Stimulated activated naive CD8-positive, alpha-beta T cell treated with anti-CD3 and anti-CD28 coated beads, Interleukin-15, Interleukin-2, amounts not matched to agents 100 ng/mL and 50 ng/mL, for 24 hours (primary cell): ENCODE data around the gene PRCP.

Experiments
- H3K27ac Mint-ChIP-seq: one replicate; pipeline ENCODE4 v1.8.0; 2021; ENCODE audit warnings: mild to moderate bottlenecking, mixed read lengths
- H3K27me3 Mint-ChIP-seq: one replicate; pipeline ENCODE4 v1.8.0; 2021; ENCODE audit warnings: mixed read lengths
- H3K36me3 Mint-ChIP-seq: one replicate; pipeline ENCODE4 v1.8.0; 2021; ENCODE audit warnings: low read depth, mixed read lengths
- H3K4me1 Mint-ChIP-seq: one replicate; pipeline ENCODE4 v1.8.0; 2021; ENCODE audit warnings: low read depth, mixed read lengths
- H3K4me3 Mint-ChIP-seq: one replicate; pipeline ENCODE4 v1.8.0; 2021; ENCODE audit warnings: mild to moderate bottlenecking, mixed read lengths
- H3K9me3 Mint-ChIP-seq: one replicate; pipeline ENCODE4 v1.8.0; 2021; ENCODE audit warnings: mixed read lengths

Gene PRCP

GRCh38 chr11:82842019-82842418 is 58.2 kb downstream of the PRCP start:
- Mint-ChIP-seq H3K4me1 (no peaks in the 10 kb centered on the region), H3K9me3 (no peaks in the 10 kb centered on the region), H3K4me3 (no peak overlapping the region), H3K27me3 (no peaks in the 10 kb centered on the region), H3K36me3 (peaks cover 37% of the 10 kb centered on the region), H3K27ac (no peak overlapping the region)

GRCh38 chr11:82837650-82838049 is 62.6 kb downstream of the PRCP start:
- Mint-ChIP-seq H3K27me3 (no peaks in the 10 kb centered on the region), H3K27ac (no peak overlapping the region), H3K4me3 (no peak overlapping the region), H3K9me3 (no peaks in the 10 kb centered on the region), H3K36me3 (peaks cover 63% of the 10 kb centered on the region), H3K4me1 (no peaks in the 10 kb centered on the region)

- H3K27ac Mint-ChIP-seq, result no peak overlapping the region
- no peaks in the 10 kb centered on the region for H3K4me1 Mint-ChIP-seq
- peaks cover 60% of the 10 kb centered on the region for H3K36me3 Mint-ChIP-seq
- H3K27me3 Mint-ChIP-seq, result no peaks in the 10 kb centered on the region
- H3K9me3 Mint-ChIP-seq, result no peaks in the 10 kb centered on the region
- H3K4me3 Mint-ChIP-seq, result no peak overlapping the region
Measured at GRCh38 chr11:82832983-82833382, 67.2 kb downstream of the PRCP start.

DNA sequence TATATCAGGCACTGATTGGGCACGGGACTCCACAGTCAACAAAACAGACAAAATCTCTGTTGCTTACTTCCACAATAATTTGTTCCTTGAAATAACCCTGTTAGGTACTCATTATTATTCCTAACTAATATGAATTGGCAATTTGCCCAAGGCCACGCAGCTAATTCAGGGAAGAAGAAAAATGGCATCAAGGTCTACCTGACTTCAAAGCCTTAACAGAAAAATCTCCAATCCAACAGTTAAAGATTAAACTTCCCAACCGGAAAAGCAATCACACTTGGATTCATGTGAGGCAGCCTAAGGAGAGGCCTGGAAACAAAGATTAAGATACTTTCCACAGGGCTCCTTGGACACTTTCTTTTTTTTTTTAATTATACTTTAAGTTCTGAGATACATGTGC is 68.9 kb downstream of the PRCP start:
- H3K36me3 Mint-ChIP-seq, result peaks cover 46% of the 10 kb centered on the region
- no peak overlapping the region for H3K4me3 Mint-ChIP-seq
- no peak overlapping the region for H3K27ac Mint-ChIP-seq
- H3K4me1 Mint-ChIP-seq, result no peaks in the 10 kb centered on the region
- no peaks in the 10 kb centered on the region for H3K27me3 Mint-ChIP-seq
- H3K9me3 Mint-ChIP-seq, result no peaks in the 10 kb centered on the region

DNA sequence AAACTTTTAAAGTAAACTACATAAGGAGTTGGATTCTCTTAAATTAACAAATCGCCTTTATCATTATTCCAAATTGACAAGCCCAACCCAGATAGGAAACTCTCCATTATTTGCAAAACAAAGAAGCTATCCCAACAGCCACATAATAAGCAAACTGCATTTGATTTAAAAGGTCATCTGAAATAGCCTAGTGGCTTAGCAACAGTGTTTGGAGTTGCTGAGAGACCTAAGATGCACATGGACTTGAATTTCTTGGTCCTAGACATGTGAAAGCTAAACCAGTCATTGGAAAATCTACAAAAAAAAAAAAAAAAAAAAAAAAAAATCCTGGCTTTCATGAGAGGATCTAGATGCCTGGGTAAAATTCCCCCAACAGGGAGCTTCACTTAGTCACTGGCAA is 69.5 kb downstream of the PRCP start:
- no peak overlapping the region for H3K27ac Mint-ChIP-seq
- no peak overlapping the region for H3K4me3 Mint-ChIP-seq
- no peaks in the 10 kb centered on the region for H3K9me3 Mint-ChIP-seq
- H3K27me3 Mint-ChIP-seq, result no peaks in the 10 kb centered on the region
- no peaks in the 10 kb centered on the region for H3K4me1 Mint-ChIP-seq
- H3K36me3 Mint-ChIP-seq, result peaks cover 42% of the 10 kb centered on the region

DNA sequence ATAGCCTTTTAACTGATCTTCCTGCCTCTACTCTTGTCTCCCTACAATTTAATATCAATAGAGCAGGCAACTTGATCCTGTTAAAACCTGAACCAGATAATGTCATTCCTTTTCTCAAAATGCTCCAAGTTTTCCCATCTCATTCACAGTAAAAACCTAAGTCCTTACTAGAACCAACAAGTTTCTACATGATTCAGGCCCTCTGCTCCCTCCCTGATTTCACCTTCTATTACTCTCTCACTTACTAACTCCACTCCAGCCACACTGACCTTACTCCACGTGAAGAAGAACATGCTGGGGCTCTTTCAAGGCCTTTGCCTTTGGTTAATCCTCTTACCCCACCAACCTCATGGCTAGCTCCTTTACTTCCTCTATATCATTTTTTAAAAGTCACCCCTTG is 71.1 kb downstream of the PRCP start:
- peaks cover 43% of the 10 kb centered on the region for H3K36me3 Mint-ChIP-seq
- H3K27me3 Mint-ChIP-seq, result no peaks in the 10 kb centered on the region
- no peak overlapping the region for H3K27ac Mint-ChIP-seq
- H3K4me3 Mint-ChIP-seq, result no peak overlapping the region
- no peaks in the 10 kb centered on the region for H3K4me1 Mint-ChIP-seq
- no peaks in the 10 kb centered on the region for H3K9me3 Mint-ChIP-seq

- Mint-ChIP-seq H3K36me3 (peaks cover 41% of the 10 kb centered on the region), H3K27ac (no peak overlapping the region), H3K4me3 (no peak overlapping the region), H3K9me3 (no peaks in the 10 kb centered on the region), H3K27me3 (no peaks in the 10 kb centered on the region), H3K4me1 (no peaks in the 10 kb centered on the region)
Measured at GRCh38 chr11:82828472-82828871, 71.8 kb downstream of the PRCP start.

- Mint-ChIP-seq H3K27ac (no peak overlapping the region), H3K9me3 (no peaks in the 10 kb centered on the region), H3K4me3 (no peak overlapping the region), H3K27me3 (no peaks in the 10 kb centered on the region), H3K4me1 (no peaks in the 10 kb centered on the region), H3K36me3 (peaks cover 30% of the 10 kb centered on the region)
Measured at GRCh38 chr11:82826526-82826925, 73.7 kb downstream of the PRCP start.

DNA sequence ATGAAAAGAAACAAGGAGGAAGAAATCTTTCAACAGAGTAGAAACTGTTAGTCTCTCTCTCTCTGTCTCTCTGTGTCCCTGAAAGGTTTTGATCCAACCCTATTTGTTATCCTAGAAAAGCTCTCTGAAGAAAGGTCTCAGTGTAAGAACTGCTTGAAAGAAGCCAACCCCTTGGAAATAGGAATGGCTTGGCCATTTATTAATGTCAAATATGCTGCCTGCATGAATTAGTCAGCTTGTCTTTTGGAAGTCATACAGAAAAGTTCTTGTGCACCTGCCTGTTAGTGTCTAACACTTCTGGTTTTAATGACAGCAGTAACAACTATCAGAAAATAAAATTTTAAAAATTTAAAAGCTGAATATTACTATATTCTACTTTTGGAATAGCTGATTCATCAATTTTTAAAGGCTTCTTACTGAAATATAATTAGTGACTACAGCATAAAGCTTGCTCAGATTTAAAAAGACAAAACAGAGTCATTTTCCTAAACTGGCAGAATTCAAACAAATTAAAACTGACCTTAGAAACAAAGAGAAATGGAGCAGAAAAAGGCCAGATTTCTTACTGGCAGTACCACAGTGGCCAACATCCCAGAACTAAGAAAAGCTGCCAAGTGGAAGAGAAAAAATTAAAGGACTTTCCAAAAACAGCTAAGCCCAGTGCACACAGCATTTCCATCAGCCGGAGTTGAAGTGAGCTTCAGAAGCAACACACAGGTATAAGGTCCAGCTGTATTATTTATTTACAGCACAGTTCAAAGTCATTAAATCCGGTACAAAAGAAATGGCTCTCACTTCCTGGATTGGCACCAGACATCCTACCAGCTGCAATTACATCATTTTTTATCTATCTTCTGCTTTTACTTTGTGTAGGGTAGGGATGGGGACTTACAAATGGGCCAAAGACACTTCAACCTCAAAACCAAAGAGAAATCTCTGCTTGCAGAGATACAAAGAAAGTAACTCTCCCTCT is 76.3 kb downstream of the PRCP start:
- Mint-ChIP-seq H3K36me3 (peaks cover 27% of the 10 kb centered on the region), H3K4me3 (no peak overlapping the region)

GRCh38 chr11:82818409-82819043 is 81.7 kb downstream of the PRCP start:
- Mint-ChIP-seq H3K9me3 (no peaks in the 10 kb centered on the region), H3K4me3 (no peak overlapping the region), H3K27ac (no peak overlapping the region), H3K4me1 (no peaks in the 10 kb centered on the region), H3K36me3 (peaks cover 6% of the 10 kb centered on the region), H3K27me3 (peaks cover 6% of the 10 kb centered on the region)

More for the DNA sequence above, 76.3 kb downstream of the PRCP start:
- H3K9me3 Mint-ChIP-seq, result no peaks in the 10 kb centered on the region
- H3K4me1 Mint-ChIP-seq, result no peaks in the 10 kb centered on the region
- H3K27ac Mint-ChIP-seq, result no peak overlapping the region
- H3K27me3 Mint-ChIP-seq, result no peaks in the 10 kb centered on the region

GRCh38 chr11:82815406-82815805 is 84.8 kb downstream of the PRCP start:
- no peak overlapping the region for H3K4me3 Mint-ChIP-seq
- H3K4me1 Mint-ChIP-seq, result no peaks in the 10 kb centered on the region
- no peaks in the 10 kb centered on the region for H3K9me3 Mint-ChIP-seq
- peaks cover 6% of the 10 kb centered on the region for H3K27me3 Mint-ChIP-seq
- no peak overlapping the region for H3K27ac Mint-ChIP-seq
- H3K36me3 Mint-ChIP-seq, result no peaks in the 10 kb centered on the region

DNA sequence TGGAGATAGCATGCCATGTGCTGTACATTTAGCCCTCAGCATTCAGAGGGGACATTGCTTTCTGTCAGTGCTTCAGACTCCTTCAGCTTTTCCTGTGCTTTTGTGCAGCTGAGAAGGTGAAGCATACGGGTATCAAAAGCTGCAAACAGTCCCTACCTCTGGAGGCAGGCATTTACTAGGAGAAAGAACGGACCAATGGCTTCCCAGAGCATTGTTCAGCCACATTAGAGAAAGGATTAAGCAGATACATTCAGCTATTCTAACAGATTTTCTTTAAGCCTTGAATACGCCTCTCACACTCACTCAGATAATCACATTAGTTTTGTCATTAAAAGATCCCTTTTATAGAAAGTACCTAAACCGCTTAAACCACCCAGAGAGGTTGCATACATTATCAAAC is 85.9 kb downstream of the PRCP start:
- Mint-ChIP-seq H3K36me3 (no peaks in the 10 kb centered on the region), H3K27me3 (peaks cover 10% of the 10 kb centered on the region), H3K4me1 (no peaks in the 10 kb centered on the region), H3K9me3 (no peaks in the 10 kb centered on the region), H3K4me3 (no peak overlapping the region), H3K27ac (no peak overlapping the region)

DNA sequence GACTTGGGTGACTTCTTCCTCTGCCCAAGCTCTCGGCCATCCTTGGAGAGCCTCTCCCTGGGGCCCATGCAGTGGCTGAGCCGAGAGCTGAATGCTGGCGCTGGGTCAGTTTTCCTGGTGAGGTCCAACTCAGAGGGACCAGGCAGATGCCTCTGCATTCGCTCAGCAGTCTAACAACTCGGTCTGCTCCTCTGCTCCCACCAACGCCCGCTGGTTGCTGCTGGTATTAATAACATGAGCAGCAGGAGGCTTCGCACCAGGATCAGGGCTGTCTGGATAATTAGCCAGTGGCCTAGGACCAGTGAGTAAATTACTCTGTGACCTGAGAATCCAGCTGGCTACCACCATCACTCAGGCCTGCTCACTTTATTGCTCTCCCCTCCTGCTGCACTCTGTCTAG is 88.9 kb downstream of the PRCP start:
- Mint-ChIP-seq H3K27ac (no peak overlapping the region), H3K27me3 (peaks cover 25% of the 10 kb centered on the region), H3K4me3 (no peak overlapping the region)

DNA sequence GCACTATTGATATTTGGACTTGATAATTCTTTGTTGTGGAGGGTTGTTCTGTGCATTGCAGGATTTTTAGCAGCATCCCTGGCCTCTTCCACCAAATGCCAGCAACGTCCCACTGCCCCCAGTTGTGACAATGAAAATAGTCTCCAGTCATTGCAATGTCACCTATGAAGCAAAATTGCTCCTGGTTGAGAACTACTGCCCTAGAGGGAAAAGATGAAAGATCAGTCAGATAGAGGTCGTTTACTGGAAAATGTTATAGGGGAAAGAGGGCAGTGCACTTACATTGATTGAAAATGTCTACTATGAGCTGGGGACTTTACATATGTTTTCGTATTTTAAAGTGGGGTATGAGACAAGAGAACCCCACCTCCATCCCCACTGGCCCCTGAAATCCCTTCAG is 89.5 kb downstream of the PRCP start:
- Mint-ChIP-seq H3K27me3 (peaks cover 27% of the 10 kb centered on the region), H3K27ac (no peak overlapping the region), H3K9me3 (no peaks in the 10 kb centered on the region), H3K4me3 (no peak overlapping the region), H3K36me3 (no peaks in the 10 kb centered on the region), H3K4me1 (no peaks in the 10 kb centered on the region)

More for the DNA sequence above, 88.9 kb downstream of the PRCP start:
- Mint-ChIP-seq H3K36me3 (no peaks in the 10 kb centered on the region), H3K9me3 (no peaks in the 10 kb centered on the region), H3K4me1 (no peaks in the 10 kb centered on the region)

DNA sequence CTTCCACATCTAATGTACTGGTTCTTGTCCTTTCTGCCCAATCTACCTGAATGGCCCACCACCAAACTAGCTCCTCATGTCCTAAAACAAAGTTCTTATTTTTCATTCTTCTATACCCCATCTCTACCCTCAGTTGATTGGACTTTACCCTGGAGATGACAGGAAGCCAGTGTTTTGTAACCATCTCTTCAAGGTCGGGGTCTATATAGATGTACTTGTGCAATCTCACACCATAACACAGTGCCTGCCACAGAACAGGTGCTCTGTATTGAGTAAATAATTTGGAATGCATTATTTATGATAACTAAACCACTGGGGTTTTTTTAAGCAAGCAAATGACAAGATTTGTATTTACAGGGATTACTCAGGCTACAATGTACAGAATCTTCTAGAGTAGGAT is 89.9 kb downstream of the PRCP start:
- Mint-ChIP-seq H3K9me3 (no peaks in the 10 kb centered on the region), H3K27ac (no peak overlapping the region), H3K27me3 (peaks cover 28% of the 10 kb centered on the region), H3K4me3 (no peak overlapping the region), H3K4me1 (no peaks in the 10 kb centered on the region), H3K36me3 (no peaks in the 10 kb centered on the region)
